Measurements from ENCODE around the gene RNF166. TPM values are rescaled to one million over a fixed set of nuclear protein-coding genes. Genes with fewer than 3 reads are reported as not detected.

RNF166 gene
- total and polyA plus RNA-seq, 2 of the 13 experiments (the other 11 are each of a cell fraction or from before 2014, with no cell fraction given), result 21.4 to 23.0 TPM

GRCh38 chr16:88743693-88744576, 37.7 kb upstream of the RNF166 start (continued):
- no peak; the same call in 1 of the 2 replicates for TF ChIP-seq SP2 (CRISPR knock-in tag; IDR thresholded peaks at IDR 0.05)
- TF ChIP-seq ZNF34 (CRISPR knock-in tag; IDR thresholded peaks at IDR 0.05; ENCODE audit: borderline replicate concordance), result 0 out of 2 replicates have a peak, but pooled peaks have one; percentile 45
- no peak for TF ChIP-seq DNMT3B (CRISPR knock-in tag; conservative IDR thresholded peaks at IDR 0.05)
- TF ChIP-seq SIN3A (IDR thresholded peaks at IDR 0.05; ENCODE audit: borderline replicate concordance, low read depth, low read length), result no peak
- TF ChIP-seq, protein P1, sequence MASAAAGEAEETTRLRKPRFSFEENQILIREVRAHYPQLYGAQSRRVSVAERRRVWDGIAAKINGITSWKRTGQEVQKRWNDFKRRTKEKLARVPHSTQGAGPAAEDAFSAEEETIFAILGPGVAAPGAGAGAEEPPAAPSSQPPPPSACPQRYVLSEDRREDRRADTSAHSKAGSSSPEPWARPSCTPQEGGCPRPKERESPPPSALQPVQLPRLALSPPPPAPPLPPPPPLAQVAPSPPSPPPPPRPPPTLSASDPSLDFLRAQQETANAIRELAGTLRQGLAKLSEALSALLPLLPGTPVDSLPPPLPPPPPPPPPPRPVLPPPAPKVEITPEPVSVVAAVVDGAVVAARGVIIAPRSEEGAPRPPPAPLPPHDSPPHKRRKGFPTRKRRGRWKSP (CRISPR knock-in tag; IDR thresholded peaks at IDR 0.05), result no peak
- no peak for TF ChIP-seq ZNF781 (CRISPR knock-in tag; IDR thresholded peaks at IDR 0.05; ENCODE audit: borderline replicate concordance, not compliant biosample characterization)
- TF ChIP-seq ZNF230 (CRISPR knock-in tag; IDR thresholded peaks at IDR 0.05), result no peak
- no peak for TF ChIP-seq MBD4 (IDR thresholded peaks at IDR 0.05; ENCODE audit: borderline replicate concordance, low read length)
- TF ChIP-seq AGO1 (IDR thresholded peaks at IDR 0.05; ENCODE audit: low read depth, low read length, poor library complexity, severe bottlenecking), result peak; percentile 6
- peak; percentile 66 to 76; a peak in 3 of 4 replicates for TF ChIP-seq NR2F1 (CRISPR knock-in tag; IDR thresholded peaks at IDR 0.05)
- TF ChIP-seq PHF5A (CRISPR knock-in tag; IDR thresholded peaks at IDR 0.05; ENCODE audit: low read depth, unreplicated experiment), result no peak
- TF ChIP-seq MTA1 (CRISPR knock-in tag; IDR thresholded peaks at IDR 0.05; ENCODE audit: borderline replicate concordance), result peak; percentile 69; the same call in 1 of the 2 replicates
- TF ChIP-seq MZF1 (CRISPR knock-in tag; IDR thresholded peaks at IDR 0.05; ENCODE audit: borderline replicate concordance), result 0 out of 2 replicates have a peak, but pooled peaks have one; percentile 39
- TF ChIP-seq, protein P2, sequence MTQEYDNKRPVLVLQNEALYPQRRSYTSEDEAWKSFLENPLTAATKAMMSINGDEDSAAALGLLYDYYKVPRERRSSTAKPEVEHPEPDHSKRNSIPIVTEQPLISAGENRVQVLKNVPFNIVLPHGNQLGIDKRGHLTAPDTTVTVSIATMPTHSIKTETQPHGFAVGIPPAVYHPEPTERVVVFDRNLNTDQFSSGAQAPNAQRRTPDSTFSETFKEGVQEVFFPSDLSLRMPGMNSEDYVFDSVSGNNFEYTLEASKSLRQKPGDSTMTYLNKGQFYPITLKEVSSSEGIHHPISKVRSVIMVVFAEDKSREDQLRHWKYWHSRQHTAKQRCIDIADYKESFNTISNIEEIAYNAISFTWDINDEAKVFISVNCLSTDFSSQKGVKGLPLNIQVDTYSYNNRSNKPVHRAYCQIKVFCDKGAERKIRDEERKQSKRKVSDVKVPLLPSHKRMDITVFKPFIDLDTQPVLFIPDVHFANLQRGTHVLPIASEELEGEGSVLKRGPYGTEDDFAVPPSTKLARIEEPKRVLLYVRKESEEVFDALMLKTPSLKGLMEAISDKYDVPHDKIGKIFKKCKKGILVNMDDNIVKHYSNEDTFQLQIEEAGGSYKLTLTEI (CRISPR knock-in tag; conservative IDR thresholded peaks at IDR 0.05), result no peak
- TF ChIP-seq ZNF879 (CRISPR knock-in tag; IDR thresholded peaks at IDR 0.05), result no peak
- TF ChIP-seq, protein P3, sequence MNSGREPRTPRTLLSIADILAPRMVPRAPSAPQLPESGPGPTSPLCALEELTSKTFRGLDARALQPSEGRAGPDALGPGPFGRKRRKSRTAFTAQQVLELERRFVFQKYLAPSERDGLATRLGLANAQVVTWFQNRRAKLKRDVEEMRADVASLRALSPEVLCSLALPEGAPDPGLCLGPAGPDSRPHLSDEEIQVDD (CRISPR knock-in tag; IDR thresholded peaks at IDR 0.05; ENCODE audit: borderline replicate concordance), result no peak
- TF ChIP-seq GTF2F1 (IDR thresholded peaks at IDR 0.05; ENCODE audit: low read length), result no peak
- TF ChIP-seq FLYWCH1 (CRISPR knock-in tag; IDR thresholded peaks at IDR 0.05), result no peak
- TF ChIP-seq ZNF766 (CRISPR knock-in tag; IDR thresholded peaks at IDR 0.05; ENCODE audit: borderline replicate concordance), result 0 out of 2 replicates have a peak, but pooled peaks have one; percentile 65
- peak; percentile 25; the same call in 1 of the 2 replicates for TF ChIP-seq IRF2 (CRISPR knock-in tag; IDR thresholded peaks at IDR 0.05)
- peak; percentile 51 for TF ChIP-seq ZFX (CRISPR knock-in tag; IDR thresholded peaks at IDR 0.05; ENCODE audit: low read depth)
- TF ChIP-seq ZNF3 (CRISPR knock-in tag; IDR thresholded peaks at IDR 0.05), result no peak
- TF ChIP-seq RBAK (CRISPR knock-in tag; IDR thresholded peaks at IDR 0.05), result no peak
- peak; percentile 26; the same call in 1 of the 2 replicates for TF ChIP-seq ZNF331 (CRISPR knock-in tag; IDR thresholded peaks at IDR 0.05)
- TF ChIP-seq ZNF549 (CRISPR knock-in tag; IDR thresholded peaks at IDR 0.05), result no peak
